CD4-positive, alpha-beta T cell treated with Interleukin-15 for 1 hour (primary cell): ENCODE results near the gene ITGBL1.

ENCODE experiments used
- DNase-seq: peaks from one replicate; pipeline ENCODE4 v3.0.0-alpha.2; 2020

ITGBL1 gene

GRCh38 chr13:101707659-101708058, 255.2 kb downstream of the ITGBL1 start:
- no peak for DNase-seq

- DNase-seq: no peak
Measured at GRCh38 chr13:101708115-101708514, 255.6 kb downstream of the ITGBL1 start.

- no peak for DNase-seq
Measured at GRCh38 chr13:101709952-101710351, 257.5 kb downstream of the ITGBL1 start.

GRCh38 chr13:101711307-101712025, 259.0 kb downstream of the ITGBL1 start:
- DNase-seq: no peak

- DNase-seq: no peak
Measured at GRCh38 chr13:101712026-101712348, 259.5 kb downstream of the ITGBL1 start.

- DNase-seq: no peak
Measured at GRCh38 chr13:101714195-101714594, 261.7 kb downstream of the ITGBL1 start.

- DNase-seq: no peak
Measured at GRCh38 chr13:101717353-101717752, 264.9 kb downstream of the ITGBL1 start.

GRCh38 chr13:101718496-101718895, 266.0 kb downstream of the ITGBL1 start:
- no peak for DNase-seq

GRCh38 chr13:101726681-101727080, 274.2 kb downstream of the ITGBL1 start:
- no peak for DNase-seq

- no peak for DNase-seq
Measured at GRCh38 chr13:101727118-101727517, 274.6 kb downstream of the ITGBL1 start.

- DNase-seq: no peak
Measured at GRCh38 chr13:101728021-101728420, 275.5 kb downstream of the ITGBL1 start.

GRCh38 chr13:101728615-101729014, 276.1 kb downstream of the ITGBL1 start:
- DNase-seq: no peak

- DNase-seq: no peak
Measured at GRCh38 chr13:101730420-101731000, 278.0 kb downstream of the ITGBL1 start.

GRCh38 chr13:101736566-101736965, 284.1 kb downstream of the ITGBL1 start:
- DNase-seq: no peak

- DNase-seq: no peak
Measured at GRCh38 chr13:101738336-101738735, 285.9 kb downstream of the ITGBL1 start.

GRCh38 chr13:101739382-101740178, 287.1 kb downstream of the ITGBL1 start:
- DNase-seq: no peak

GRCh38 chr13:101746513-101746912, 294.0 kb downstream of the ITGBL1 start:
- no peak for DNase-seq

GRCh38 chr13:101747039-101747438, 294.6 kb downstream of the ITGBL1 start:
- no peak for DNase-seq

GRCh38 chr13:101749584-101749983, 297.1 kb downstream of the ITGBL1 start:
- no peak for DNase-seq

- DNase-seq: no peak
Measured at GRCh38 chr13:101751488-101751887, 299.0 kb downstream of the ITGBL1 start.

- no peak for DNase-seq
Measured at GRCh38 chr13:101752432-101752831, 300.0 kb downstream of the ITGBL1 start.

GRCh38 chr13:101755228-101755887, 302.9 kb downstream of the ITGBL1 start:
- DNase-seq: no peak

- no peak for DNase-seq
Measured at GRCh38 chr13:101757446-101758039, 305.1 kb downstream of the ITGBL1 start.
